Retina (tissue), 1 donor: ENCODE data around the gene RBM19.

Experiments
- DNase-seq: peaks from one replicate; pipeline ENCODE4 v3.0.0-alpha.2; 2016

RBM19 gene

DNA sequence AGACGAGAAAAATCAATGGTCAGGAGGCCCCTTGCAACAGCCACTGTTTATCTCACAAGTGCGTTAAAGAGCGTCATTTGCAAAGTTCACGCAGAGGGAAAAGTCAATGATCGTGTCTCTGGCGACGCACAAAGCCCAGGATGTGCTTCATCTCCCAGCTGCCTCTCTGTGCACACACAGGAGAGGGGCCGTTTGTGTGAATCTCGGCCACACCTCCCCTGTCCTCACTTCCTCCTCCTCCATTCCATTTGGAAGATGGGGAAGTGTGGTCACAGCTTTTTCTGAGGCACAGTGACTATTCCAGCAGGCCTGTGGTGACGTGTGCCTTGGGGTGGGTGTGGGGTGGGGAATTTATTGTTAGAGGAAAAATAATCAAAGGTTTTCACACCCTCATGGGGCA, 90.4 kb downstream of the RBM19 start:
- DNase-seq, result no peak

- no peak for DNase-seq
Measured at GRCh38 chr12:113874999-113875561, 91.0 kb downstream of the RBM19 start.

DNA sequence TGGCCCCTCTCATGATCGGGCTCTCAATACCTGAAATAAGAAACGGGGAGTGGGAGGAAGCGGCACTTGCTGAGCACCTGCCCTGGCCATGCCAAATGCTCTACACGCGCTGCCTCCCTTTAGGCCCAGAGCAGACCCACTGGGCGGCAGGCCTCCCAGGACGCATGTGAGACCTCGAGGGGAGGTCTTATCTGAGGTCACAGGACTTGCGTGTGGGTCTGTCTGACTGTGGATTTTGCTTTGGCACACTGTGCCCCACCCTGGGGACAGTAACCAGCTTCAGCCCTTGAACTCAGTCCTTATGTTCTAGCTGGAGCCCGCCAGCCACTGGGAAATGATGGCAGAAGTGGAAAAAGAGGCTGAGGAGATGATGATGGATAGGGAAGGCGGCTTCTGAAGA, 91.8 kb downstream of the RBM19 start:
- DNase-seq, result no peak

DNA sequence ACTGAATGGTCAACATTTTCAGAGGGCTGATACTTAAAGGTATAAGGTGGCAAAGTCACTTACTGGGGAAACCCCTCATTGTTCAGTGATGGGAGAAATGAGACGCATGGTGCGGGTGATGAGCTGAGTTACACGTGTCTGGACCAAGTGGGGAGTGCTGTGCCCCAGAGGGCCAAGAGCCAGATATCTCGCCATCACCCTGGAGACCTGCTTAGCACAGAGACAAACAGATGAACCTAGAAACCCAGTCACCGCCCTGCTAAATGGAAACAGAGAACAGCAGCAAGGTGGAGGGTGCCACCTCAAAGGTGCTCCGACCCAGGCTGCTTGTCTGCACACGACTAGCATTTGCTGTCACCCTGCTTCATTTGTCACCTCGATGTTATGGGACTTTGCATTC, 92.4 kb downstream of the RBM19 start:
- DNase-seq, result no peak

- DNase-seq, result no peak
Measured at GRCh38 chr12:113870890-113871289, 95.2 kb downstream of the RBM19 start.

DNA sequence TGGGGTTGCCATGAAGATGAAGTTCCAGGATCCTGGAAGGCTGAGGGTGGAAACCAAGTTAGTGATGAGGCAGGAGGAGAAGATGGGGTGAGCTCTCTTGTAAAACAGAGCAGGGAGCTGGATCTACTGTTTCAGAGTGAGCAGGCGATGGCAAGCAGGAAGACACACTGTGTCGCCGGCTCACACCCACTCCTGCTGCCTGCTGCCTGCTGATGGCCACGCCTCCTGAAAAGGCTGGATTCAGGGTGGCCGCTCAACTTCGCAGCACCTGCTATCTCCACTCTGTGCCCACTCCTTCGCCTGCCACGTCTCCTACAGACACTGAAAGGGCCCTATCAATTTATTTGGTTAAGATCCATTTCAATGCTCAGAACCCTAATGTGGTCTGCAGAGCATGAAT, 96.1 kb downstream of the RBM19 start:
- no peak for DNase-seq

DNA sequence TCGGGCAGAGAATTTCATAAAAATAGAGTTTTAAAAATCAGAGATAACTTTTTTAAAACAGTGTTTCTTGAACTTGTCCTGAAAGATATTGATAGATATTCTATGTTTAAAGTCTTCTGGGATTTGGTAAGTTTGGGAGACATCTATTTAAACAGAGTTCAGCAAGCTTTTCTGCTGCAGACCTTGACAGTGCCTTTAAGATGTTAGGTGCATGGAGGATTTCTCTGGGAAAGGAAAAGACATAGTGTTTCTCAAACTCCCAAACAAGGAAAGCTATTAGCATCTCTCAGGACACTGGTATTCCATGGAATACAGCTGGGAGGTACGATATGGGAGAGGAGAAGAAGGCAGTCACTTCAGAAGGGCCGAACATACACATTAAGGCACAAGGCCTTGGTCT, 97.8 kb downstream of the RBM19 start:
- DNase-seq, result no peak

DNA sequence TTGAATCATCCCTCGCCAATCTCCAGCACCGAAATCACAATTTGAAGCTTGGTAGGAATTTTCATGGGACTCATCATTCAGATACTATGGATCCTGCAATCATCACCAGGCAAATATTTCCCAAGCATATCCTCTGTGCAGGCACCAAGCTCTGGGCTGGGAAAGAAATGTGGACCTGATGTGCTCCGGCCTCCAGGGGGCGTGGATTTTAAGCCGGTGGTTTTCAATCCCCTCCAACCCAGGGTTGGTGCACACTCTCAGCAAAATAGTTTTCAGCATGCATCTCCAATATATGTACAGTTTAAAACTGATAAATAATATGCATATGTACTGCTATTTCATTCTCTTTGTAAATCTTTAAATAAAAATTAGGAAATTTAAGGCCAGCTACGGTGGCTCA, 98.9 kb downstream of the RBM19 start:
- no peak for DNase-seq

GRCh38 chr12:113866496-113866895, 99.6 kb downstream of the RBM19 start:
- no peak for DNase-seq

- DNase-seq, result no peak
Measured at GRCh38 chr12:113863455-113863845, 102.7 kb downstream of the RBM19 start.

GRCh38 chr12:113862590-113863454, 103.3 kb downstream of the RBM19 start:
- DNase-seq, result no peak

DNA sequence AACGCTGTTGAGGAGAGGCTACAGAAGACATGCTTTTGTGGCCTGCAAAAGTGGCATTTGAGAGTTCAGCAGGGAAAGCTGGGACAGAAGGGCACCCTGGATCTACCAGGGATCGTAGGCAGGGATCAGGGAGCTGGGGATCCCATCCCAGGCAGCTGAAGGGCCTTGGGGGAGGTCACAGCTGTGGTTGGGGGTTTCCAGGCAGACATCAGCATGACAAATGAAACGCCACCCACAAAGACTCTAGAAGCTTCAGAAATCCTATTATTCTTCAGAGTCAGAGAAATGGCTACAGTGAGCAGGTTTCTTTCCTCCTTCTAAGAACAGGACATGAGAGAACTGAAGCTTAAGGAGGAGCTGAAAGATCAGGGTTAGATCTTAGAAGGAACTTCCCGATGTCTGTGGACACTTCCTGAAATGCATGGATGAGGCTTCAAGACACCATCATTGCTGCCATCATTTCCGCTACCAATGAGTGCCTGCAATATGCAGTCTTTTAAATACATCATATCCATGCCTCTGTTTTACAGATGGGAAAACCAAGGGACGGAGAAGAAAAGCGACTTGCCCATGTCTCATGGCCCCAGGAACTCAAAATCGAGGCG, 104.3 kb downstream of the RBM19 start:
- DNase-seq, result no peak

GRCh38 chr12:113860950-113861349, 105.2 kb downstream of the RBM19 start:
- no peak for DNase-seq

DNA sequence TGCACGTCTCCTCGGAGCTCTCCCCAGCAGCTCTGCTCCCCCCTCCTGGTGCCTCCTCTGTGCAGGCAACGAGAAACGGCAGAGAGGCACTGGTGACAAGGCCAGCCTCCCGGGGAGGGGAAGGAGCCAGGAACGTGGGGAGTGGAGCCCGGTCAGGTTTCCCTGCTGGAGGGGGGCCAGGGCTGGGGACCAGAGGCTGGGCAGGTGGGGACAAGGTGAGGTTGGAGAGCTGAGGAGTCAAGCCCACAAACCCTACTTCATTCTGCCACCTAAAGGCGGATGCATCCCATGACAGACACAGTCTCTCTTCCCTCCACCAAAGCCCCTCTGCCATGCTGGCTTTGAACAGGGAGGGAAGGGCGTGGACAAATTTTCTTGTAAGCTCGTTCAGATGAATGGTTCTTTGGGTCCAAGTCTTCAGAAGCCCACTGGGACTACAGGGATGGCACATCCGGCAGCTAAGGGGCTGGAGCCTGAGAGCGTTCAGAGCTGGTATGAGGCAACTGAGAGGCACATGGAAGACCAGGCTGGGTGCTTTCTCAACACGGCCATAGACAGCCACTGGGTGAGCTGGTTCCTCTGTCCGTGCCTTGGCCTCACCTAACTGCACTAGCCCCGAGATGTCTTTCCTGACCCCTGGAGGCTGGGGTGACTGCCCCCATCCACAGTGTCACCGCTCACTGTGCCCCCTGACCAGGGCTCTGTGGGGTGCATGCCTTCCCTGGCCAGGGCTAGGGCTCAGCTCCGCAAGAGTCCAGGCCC, 105.9 kb downstream of the RBM19 start:
- DNase-seq, result peak; percentile 51

GRCh38 chr12:113858841-113859386, 107.2 kb downstream of the RBM19 start:
- DNase-seq, result peak; percentile 44

GRCh38 chr12:113857371-113857770, 108.8 kb downstream of the RBM19 start:
- no peak for DNase-seq

DNA sequence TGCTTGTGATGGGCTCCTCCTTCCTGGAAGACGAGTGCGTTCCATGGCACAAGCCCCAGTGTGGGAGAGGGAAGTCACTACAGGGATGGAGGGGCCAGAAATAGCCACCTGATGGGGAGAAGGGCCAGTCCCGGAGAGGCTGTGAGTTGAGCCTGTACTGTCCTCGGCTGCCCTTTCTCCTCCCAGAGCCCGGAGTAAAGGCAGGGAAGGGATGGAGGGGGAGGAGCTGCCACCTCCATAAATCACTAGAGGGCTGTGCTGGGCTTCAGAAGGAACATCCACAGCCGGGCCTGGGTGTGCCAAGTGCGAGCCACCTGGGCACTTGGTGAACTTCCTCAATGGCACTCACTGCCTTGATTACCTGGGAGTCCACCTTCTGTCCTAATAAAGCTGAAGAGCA, 110.1 kb downstream of the RBM19 start:
- DNase-seq, result no peak

DNA sequence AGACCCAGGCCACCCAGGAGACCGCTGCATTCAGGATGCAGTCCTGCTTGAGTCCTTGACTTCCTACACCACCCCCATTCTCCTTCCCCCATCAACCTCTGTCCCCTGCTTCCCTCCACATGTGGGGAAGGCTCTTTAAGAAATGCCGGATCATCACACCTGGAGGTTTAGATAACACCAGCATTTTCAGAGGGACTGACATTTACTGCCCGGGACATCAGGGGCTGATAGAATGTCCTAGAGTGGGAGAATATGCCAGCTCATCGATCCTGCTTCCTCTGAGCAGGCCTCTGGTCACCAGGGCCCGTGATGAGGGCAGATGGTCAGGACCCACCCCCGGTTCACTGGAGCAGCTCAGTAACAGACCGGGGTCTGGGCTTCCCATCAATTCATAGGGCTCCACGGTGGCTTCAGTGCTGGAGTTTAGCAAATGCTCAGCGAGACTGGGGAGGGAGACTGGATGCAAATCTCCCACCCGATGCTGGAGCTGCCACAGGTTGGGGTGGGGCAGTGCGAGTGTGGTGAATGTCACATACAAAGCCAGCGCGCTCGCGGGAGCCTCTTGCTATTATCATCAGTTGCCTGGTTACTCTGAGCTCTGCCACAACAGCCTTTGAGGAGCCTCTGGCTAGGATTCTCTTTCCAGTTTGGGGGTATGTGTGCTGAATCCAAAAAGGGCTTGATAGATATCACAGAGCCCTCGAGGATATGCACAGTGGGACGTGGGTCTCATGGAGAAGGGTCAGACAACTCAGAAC, 111.6 kb downstream of the RBM19 start:
- DNase-seq, result no peak

DNA sequence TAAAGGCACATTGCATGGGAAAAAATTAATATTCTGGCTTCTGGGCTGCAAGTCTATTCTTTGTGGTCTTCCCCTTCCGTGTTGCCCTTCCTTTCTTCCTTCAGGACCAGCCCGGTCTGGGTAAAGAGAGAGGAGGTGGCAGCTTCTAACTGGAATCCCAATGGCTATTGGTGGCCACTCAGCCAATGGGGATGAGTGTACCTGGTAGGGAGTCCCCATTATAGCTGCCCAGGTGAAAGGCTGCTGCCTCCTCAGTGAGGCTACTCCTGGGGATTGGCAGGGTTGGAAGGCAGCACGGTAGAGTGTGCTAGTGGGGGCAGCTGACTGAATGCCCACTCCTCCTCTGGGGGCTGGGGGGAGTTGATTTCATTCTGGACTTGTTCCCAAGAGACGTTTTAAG, 112.6 kb downstream of the RBM19 start:
- DNase-seq, result no peak

DNA sequence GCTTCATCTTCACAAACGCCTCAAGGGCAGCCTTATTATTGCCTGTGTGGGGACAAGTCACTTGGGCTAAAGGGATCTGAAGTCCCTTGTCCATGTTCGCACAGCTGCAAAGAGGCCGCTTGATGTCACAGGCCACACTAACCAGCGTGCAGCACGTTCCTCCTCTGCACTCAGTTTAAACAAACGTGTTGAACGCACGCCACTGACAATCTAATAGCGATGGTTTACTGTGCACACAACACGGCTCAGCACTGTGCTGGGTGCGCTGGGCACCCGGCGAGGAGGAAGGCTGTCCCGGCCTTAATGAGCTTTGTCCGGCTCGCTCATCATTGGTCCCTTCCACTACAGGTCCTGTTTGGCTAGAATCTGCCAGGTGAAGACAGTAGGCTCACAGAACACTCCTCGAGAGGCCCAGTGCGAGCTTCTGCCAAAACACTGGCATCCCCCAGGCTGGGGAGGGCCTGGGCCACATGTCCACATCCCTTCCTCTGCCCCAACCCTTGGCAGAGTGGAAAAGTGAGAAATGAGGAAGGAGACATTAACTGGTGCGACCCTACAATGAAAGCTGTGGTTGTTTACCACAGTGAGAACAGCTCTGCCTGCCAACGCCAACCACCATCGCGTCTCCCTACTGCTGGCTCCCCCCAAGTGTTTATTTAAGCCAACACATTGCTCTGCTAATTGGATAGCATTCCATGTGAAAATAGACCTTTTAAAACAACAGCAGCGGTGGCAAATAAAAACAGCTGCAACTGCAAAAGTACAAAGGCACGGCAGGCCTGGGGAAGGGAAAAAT, 113.2 kb downstream of the RBM19 start:
- no peak for DNase-seq

GRCh38 chr12:113852264-113852663, 113.9 kb downstream of the RBM19 start:
- no peak for DNase-seq
